ENCODE data around the gene HOXA9.

DNA sequence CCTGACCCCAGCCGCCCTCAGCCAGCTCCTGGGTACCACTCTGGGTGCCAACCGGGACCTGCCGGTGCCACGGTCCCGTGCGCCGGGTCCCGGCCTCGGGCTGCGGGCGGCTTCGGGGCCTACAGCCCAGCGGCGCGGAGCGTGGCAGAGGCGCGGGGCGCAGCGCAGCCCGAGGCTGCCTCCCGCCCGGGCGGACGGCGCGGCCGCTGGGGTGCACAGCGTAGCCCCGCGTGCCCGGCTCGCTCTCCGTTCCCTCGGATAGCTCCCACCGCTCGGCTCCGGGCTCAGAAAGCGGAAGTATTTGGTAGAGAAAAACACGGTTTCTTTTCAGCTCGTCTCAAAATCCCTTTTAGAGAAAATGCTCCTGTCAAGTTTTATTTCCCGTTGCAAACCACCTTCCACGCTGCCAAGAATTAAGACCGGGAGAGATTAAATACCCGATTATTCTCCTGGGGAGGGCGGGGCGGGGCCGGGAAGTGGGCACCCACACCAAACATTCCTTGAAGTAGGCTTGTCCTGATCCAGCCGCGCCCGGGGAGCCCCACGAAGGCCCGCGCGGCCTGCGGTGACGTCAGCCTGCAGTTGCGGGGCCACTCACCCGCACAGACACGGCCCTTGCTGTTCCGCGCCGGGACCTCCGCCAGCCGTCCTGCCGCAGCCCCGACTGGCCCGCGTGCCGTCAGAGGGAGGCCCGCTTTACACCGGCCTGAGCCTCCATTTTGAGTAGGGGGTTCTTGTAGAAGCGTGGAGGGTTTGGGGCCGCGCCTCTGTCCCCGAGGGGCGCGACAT is 27.4 kb upstream of the HOXA9 start:
- TF ChIP-seq, protein P1, sequence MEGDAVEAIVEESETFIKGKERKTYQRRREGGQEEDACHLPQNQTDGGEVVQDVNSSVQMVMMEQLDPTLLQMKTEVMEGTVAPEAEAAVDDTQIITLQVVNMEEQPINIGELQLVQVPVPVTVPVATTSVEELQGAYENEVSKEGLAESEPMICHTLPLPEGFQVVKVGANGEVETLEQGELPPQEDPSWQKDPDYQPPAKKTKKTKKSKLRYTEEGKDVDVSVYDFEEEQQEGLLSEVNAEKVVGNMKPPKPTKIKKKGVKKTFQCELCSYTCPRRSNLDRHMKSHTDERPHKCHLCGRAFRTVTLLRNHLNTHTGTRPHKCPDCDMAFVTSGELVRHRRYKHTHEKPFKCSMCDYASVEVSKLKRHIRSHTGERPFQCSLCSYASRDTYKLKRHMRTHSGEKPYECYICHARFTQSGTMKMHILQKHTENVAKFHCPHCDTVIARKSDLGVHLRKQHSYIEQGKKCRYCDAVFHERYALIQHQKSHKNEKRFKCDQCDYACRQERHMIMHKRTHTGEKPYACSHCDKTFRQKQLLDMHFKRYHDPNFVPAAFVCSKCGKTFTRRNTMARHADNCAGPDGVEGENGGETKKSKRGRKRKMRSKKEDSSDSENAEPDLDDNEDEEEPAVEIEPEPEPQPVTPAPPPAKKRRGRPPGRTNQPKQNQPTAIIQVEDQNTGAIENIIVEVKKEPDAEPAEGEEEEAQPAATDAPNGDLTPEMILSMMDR (IDR thresholded peaks at IDR 0.05): no peak
- no peak for TF ChIP-seq EZH2phosphoT487 (IDR thresholded peaks at IDR 0.05)
- TF ChIP-seq EZH2 (IDR thresholded peaks at IDR 0.05): peak; percentile 35
